CD4-positive, CD25-positive, alpha-beta regulatory T cell (primary cell): Measurements from ENCODE around the gene IL31RA. TPM values are rescaled to one million over a fixed set of nuclear protein-coding genes. Genes with fewer than 3 reads are reported as not detected.
"Not testable (repeated sequence)": the region's sequence is repeated elsewhere in the genome, so short reads cannot be mapped to it uniquely, and the experiment has no call there.

Experiments
- ATAC-seq, 2 donors: fragments of 150-1000 bp; cut with Tn5 transposase; one replicate each; pipeline ENCODE4 v1.10.0; 2021; ENCODE audit warnings: low read depth in 2 of 2, moderate number of reproducible peaks in 2 of 2, moderate library complexity in 1 of 2
- DNase-seq, 3 donors: peaks; one replicate each; pipeline versions ENCODE4 v3.0.0 to v3.0.0-alpha.2; 2012 to 2022; ENCODE audit warnings: mixed read lengths in 1 of 3
- H3K27ac ChIP-seq: one replicate; pipeline ENCODE4 v1.7.0; 2013; ENCODE audit warnings: mild to moderate bottlenecking, low read length; ENCODE audit not compliant: insufficient read depth, poor library complexity, severe bottlenecking
- H3K27me3 ChIP-seq: one replicate; pipeline ENCODE4 v1.7.0; 2013; ENCODE audit warnings: low read length; ENCODE audit not compliant: control insufficient read depth, insufficient read depth
- H3K36me3 ChIP-seq: one replicate; pipeline ENCODE4 v1.7.0; 2013; ENCODE audit warnings: mild to moderate bottlenecking, low read length, moderate library complexity; ENCODE audit not compliant: control insufficient read depth, insufficient read depth
- H3K4me1 ChIP-seq: 2 replicates; pipeline ENCODE4 v1.7.0; 2013; ENCODE audit warnings: mild to moderate bottlenecking, low read length; ENCODE audit not compliant: insufficient read depth, control insufficient read depth, poor library complexity, severe bottlenecking
- H3K4me3 ChIP-seq: one replicate; pipeline ENCODE4 v1.7.0; 2013; ENCODE audit warnings: low read depth, mild to moderate bottlenecking, low read length, moderate library complexity
- H3K9me3 ChIP-seq, 2 experiments: 1 replicate in 1 of 2; 2 replicates in 1 of 2; pipeline ENCODE4 v1.7.0; 2013; ENCODE audit warnings: low read length in 2 of 2, mild to moderate bottlenecking in 1 of 2, moderate library complexity in 1 of 2; ENCODE audit not compliant: control insufficient read depth in 2 of 2
- H3K27ac Mint-ChIP-seq, 3 donors: one replicate each; pipeline ENCODE4 v1.8.0; 2020 to 2022; ENCODE audit warnings: mild to moderate bottlenecking in 3 of 3, mixed read lengths in 3 of 3, moderate library complexity in 2 of 3
- H3K27me3 Mint-ChIP-seq: one replicate; pipeline ENCODE4 v1.8.0; 2022; ENCODE audit warnings: mild to moderate bottlenecking, mixed read lengths
- H3K36me3 Mint-ChIP-seq: one replicate; pipeline ENCODE4 v1.8.0; 2020; ENCODE audit warnings: mixed read lengths
- H3K4me1 Mint-ChIP-seq, 4 donors: one replicate each; pipeline ENCODE4 v1.8.0; 2020 to 2022; ENCODE audit warnings: mixed read lengths in 4 of 4, mild to moderate bottlenecking in 1 of 4
- H3K4me3 Mint-ChIP-seq, 4 donors: one replicate each; pipeline ENCODE4 v1.8.0; 2020 to 2022; ENCODE audit warnings: mild to moderate bottlenecking in 4 of 4, mixed read lengths in 4 of 4, moderate library complexity in 3 of 4
- H3K9me3 Mint-ChIP-seq, 7 donors: one replicate each; pipeline ENCODE4 v1.8.0; 2020 to 2022; ENCODE audit warnings: mixed read lengths in 7 of 7, mild to moderate bottlenecking in 3 of 7, moderate library complexity in 2 of 7
- polyA plus RNA-seq, 4 donors: library from polyadenylated mRNA; unstranded; fragments of 300-500 nt; fragmentation: Illumina TruSeq; gene quantifications; one replicate each; pipeline ENCODE4 v1.2.3, GENCODE V29; 2021
- total RNA-seq: library from RNA; stranded (reverse); gene quantifications from one replicate; pipeline ENCODE4 v1.2.3, GENCODE V29; 2022

Gene IL31RA
- total RNA-seq: not detected
- not detected for polyA plus RNA-seq

- Mint-ChIP-seq H3K27ac (no peak within 1 kb of the TSS), H3K36me3 (no peaks in the 10 kb centered on the region), H3K9me3 (peaks cover 0 to 5% (median 0%) of the 10 kb centered on the region in 7 donors), H3K4me3 (no peak within 1 kb of the TSS), H3K4me1 (peaks cover 1 to 9% (median 7%) of the 10 kb centered on the region in 4 donors), H3K27me3 (peaks cover 38% of the 10 kb centered on the region)
- Histone ChIP-seq H3K9me3 (no peaks in the 10 kb centered on the region), H3K27me3 (peaks cover 14% of the 10 kb centered on the region), H3K4me3 (no peak within 1 kb of the TSS), H3K4me1 (no peaks in the 10 kb centered on the region), H3K27ac (no peak within 1 kb of the TSS), H3K36me3 (no peaks in the 10 kb centered on the region)
- DNase-seq (no peak), ATAC-seq (no peak)
Observed at GRCh38 chr5:55850839-55851674, at the start of gene IL31RA. Gene IL31RA (plus strand): TSS chr5:55851357. CDS start chr5:55851571, 214 bp downstream.

GRCh38 chr5:55808814-55809213 is 42.3 kb upstream of the IL31RA start:
- H3K36me3 Mint-ChIP-seq, H3K4me1 Mint-ChIP-seq, H3K4me1 ChIP-seq, ATAC-seq, H3K27ac Mint-ChIP-seq, H3K9me3 ChIP-seq, H3K4me3 ChIP-seq, H3K4me3 Mint-ChIP-seq, H3K27me3 ChIP-seq, H3K36me3 ChIP-seq, H3K27ac ChIP-seq: not testable (repeated sequence)
- DNase-seq: peak in 1 of 3 donors; percentile 34
- Mint-ChIP-seq H3K9me3 (peaks cover 0 to 15% (median 5%) of the 10 kb centered on the region in 7 donors), H3K27me3 (peaks cover 24% of the 10 kb centered on the region)

GRCh38 chr5:55815939-55816338 is 35.2 kb upstream of the IL31RA start:
- peaks cover 65% of the 10 kb centered on the region for H3K27me3 Mint-ChIP-seq
- peaks cover 38% of the 10 kb centered on the region for H3K27me3 ChIP-seq
- H3K4me1 ChIP-seq, H3K27ac ChIP-seq, H3K36me3 Mint-ChIP-seq, H3K36me3 ChIP-seq, DNase-seq, H3K9me3 ChIP-seq, H3K9me3 Mint-ChIP-seq, H3K4me1 Mint-ChIP-seq, H3K4me3 ChIP-seq, H3K27ac Mint-ChIP-seq, H3K4me3 Mint-ChIP-seq, ATAC-seq: not testable (repeated sequence)

- Mint-ChIP-seq H3K4me3 (no peak overlapping the region), H3K27me3 (peaks cover 69% of the 10 kb centered on the region), H3K36me3 (no peaks in the 10 kb centered on the region), H3K9me3 (peaks cover 0 to 2% (median 0%) of the 10 kb centered on the region in 7 donors), H3K4me1 (peaks cover 0 to 2% (median under 1%) of the 10 kb centered on the region in 4 donors), H3K27ac (no peak overlapping the region)
- Histone ChIP-seq H3K27ac (no peak overlapping the region), H3K36me3 (no peaks in the 10 kb centered on the region), H3K27me3 (peaks cover 42% of the 10 kb centered on the region), H3K4me3 (no peak overlapping the region), H3K9me3 (no peaks in the 10 kb centered on the region), H3K4me1 (no peaks in the 10 kb centered on the region)
- ATAC-seq (no peak), DNase-seq (no peak)
Observed at GRCh38 chr5:55816342-55816741, 34.8 kb upstream of the IL31RA start.

DNA sequence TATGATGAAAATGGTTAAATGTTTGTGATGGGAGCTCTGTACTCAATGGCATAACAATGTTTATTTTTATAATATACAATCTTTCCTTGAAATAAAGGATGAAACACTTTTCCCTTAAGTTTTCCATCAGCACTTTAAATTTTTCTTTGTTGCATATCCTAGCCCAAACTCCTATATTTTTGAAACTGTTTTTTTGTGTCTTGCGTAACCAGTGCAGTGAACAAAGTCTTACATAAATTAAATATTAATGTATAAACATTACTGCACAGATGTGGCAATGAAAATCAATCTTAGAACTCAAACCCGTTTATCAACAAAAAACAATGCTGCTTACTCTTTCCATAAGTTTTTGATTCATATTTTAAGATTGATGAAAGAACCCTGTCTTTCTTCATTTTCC is 34.1 kb upstream of the IL31RA start:
- H3K27ac ChIP-seq: no peak overlapping the region
- DNase-seq (no peak), ATAC-seq (no peak)
- no peaks in the 10 kb centered on the region for H3K36me3 ChIP-seq
- H3K9me3 Mint-ChIP-seq: peaks cover 0 to 2% (median 0%) of the 10 kb centered on the region in 7 donors
- H3K27me3 Mint-ChIP-seq: peaks cover 67% of the 10 kb centered on the region
- H3K9me3 ChIP-seq: no peaks in the 10 kb centered on the region
- H3K4me1 Mint-ChIP-seq: peaks cover 0 to 6% (median 1%) of the 10 kb centered on the region in 4 donors
- no peak overlapping the region for H3K4me3 ChIP-seq
- H3K4me1 ChIP-seq: peaks cover 5% of the 10 kb centered on the region
- no peak overlapping the region for H3K27ac Mint-ChIP-seq
- H3K36me3 Mint-ChIP-seq: no peaks in the 10 kb centered on the region
- peaks cover 41% of the 10 kb centered on the region for H3K27me3 ChIP-seq
- no peak overlapping the region for H3K4me3 Mint-ChIP-seq

- no peaks in the 10 kb centered on the region for H3K9me3 ChIP-seq
- peaks cover 0 to 11% (median 1%) of the 10 kb centered on the region in 4 donors for H3K4me1 Mint-ChIP-seq
- no peak overlapping the region for H3K4me3 ChIP-seq
- no peak for ATAC-seq
- no peaks in the 10 kb centered on the region for H3K36me3 ChIP-seq
- peaks cover 89% of the 10 kb centered on the region for H3K27me3 Mint-ChIP-seq
- H3K4me1 ChIP-seq: peaks cover 7% of the 10 kb centered on the region
- no peak overlapping the region for H3K4me3 Mint-ChIP-seq
- H3K27ac Mint-ChIP-seq: no peak overlapping the region
- peaks cover 63% of the 10 kb centered on the region for H3K27me3 ChIP-seq
- peaks cover 0 to 2% (median 0%) of the 10 kb centered on the region in 7 donors for H3K9me3 Mint-ChIP-seq
- no peak overlapping the region for H3K27ac ChIP-seq
- H3K36me3 Mint-ChIP-seq: no peaks in the 10 kb centered on the region
- DNase-seq: no peak
Observed at GRCh38 chr5:55820488-55820887, 30.7 kb upstream of the IL31RA start.

GRCh38 chr5:55821731-55822512 is 29.2 kb upstream of the IL31RA start:
- Mint-ChIP-seq H3K4me3 (peak overlapping the region in 1 of 4 donors; percentile 33), H3K27ac (peak overlapping the region in 1 of 3 donors; percentile 0), H3K27me3 (peaks cover 84% of the 10 kb centered on the region), H3K36me3 (no peaks in the 10 kb centered on the region), H3K4me1 (peaks cover 0 to 11% (median 1%) of the 10 kb centered on the region in 4 donors), H3K9me3 (peaks cover 0 to 2% (median 0%) of the 10 kb centered on the region in 7 donors)
- Histone ChIP-seq H3K4me3 (no peak overlapping the region), H3K27me3 (peaks cover 67% of the 10 kb centered on the region), H3K36me3 (no peaks in the 10 kb centered on the region), H3K9me3 (no peaks in the 10 kb centered on the region), H3K4me1 (peaks cover 7% of the 10 kb centered on the region), H3K27ac (no peak overlapping the region)
- DNase-seq: no peak
- no peak for ATAC-seq
